CD4-positive, alpha-beta T cell (primary cell): Measurements from ENCODE around the gene IL33. TPM values are rescaled to one million over a fixed set of nuclear protein-coding genes. Genes with fewer than 3 reads are reported as not detected.

Experiments used
- ATAC-seq: fragments of 200-7000 bp; cut with Tn5 transposase; one replicate; pipeline ENCODE4 v1.10.0; 2022; ENCODE audit warnings: mild to moderate bottlenecking; ENCODE audit not compliant: poor library complexity
- CTCF ChIA-PET: fragments of 350-600 bp; sonication (Branson Sonifier 250); formaldehyde crosslinking; loops from one replicate; lab custom pipeline; 2021; ENCODE audit warnings: antibody characterized with exemption, inconsistent platforms; lab: Charles Lee
- POLR2A ChIA-PET: fragments of 350-600 bp; sonication (Branson Sonifier 250); formaldehyde crosslinking; loops from one replicate; lab custom pipeline; 2021; ENCODE audit warnings: antibody characterized with exemption, inconsistent platforms; lab: Charles Lee
- DNase-seq, 14 experiments: peaks; one replicate each; pipeline ENCODE4 v3.0.0-alpha.2; 2013 to 2020; ENCODE audit warnings: mixed read lengths in 2 of 14
- H3K27ac ChIP-seq, 2 donors: one replicate each; pipeline versions ENCODE4 v1.5.1 to v1.7.0; 2013; ENCODE audit warnings: low read length in 2 of 2, low read depth in 1 of 2, mild to moderate bottlenecking in 1 of 2
- H3K27me3 ChIP-seq, 2 experiments: 1 replicate in 1 of 2; 2 replicates in 1 of 2; pipeline versions ENCODE4 v1.6.1 to v1.7.0; 2013; ENCODE audit warnings: low read length in 2 of 2, control low read depth in 1 of 2, mild to moderate bottlenecking in 1 of 2, moderate library complexity in 1 of 2; ENCODE audit not compliant: insufficient read depth in 2 of 2, control insufficient read depth in 1 of 2
- H3K36me3 ChIP-seq: one replicate; pipeline ENCODE4 v1.6.1; 2013; ENCODE audit warnings: low read length, control low read depth; ENCODE audit not compliant: insufficient read depth
- H3K4me1 ChIP-seq: one replicate; pipeline ENCODE4 v1.6.1; 2013; ENCODE audit warnings: low read length, control low read depth; ENCODE audit not compliant: insufficient read depth
- H3K4me3 ChIP-seq: one replicate; pipeline ENCODE4 v1.5.1; 2013; ENCODE audit warnings: mild to moderate bottlenecking, low read length, moderate library complexity
- H3K9me3 ChIP-seq, 2 experiments: 1 replicate in 1 of 2; 2 replicates in 1 of 2; pipeline versions ENCODE4 v1.6.1 to v1.7.0; 2013; ENCODE audit warnings: low read length in 2 of 2, mild to moderate bottlenecking in 2 of 2, control low read depth in 1 of 2, moderate library complexity in 1 of 2; ENCODE audit not compliant: control insufficient read depth in 1 of 2, insufficient read depth in 1 of 2
- H3K27ac Mint-ChIP-seq: one replicate; pipeline ENCODE4 v1.8.0; 2020; ENCODE audit warnings: mixed read lengths
- H3K27me3 Mint-ChIP-seq: one replicate; pipeline ENCODE4 v1.8.0; 2021; ENCODE audit warnings: mixed read lengths
- H3K36me3 Mint-ChIP-seq: one replicate; pipeline ENCODE4 v1.8.0; 2021; ENCODE audit warnings: low read depth, mixed read lengths
- H3K4me1 Mint-ChIP-seq: one replicate; pipeline ENCODE4 v1.8.0; 2021; ENCODE audit warnings: low read depth, mixed read lengths
- H3K4me3 Mint-ChIP-seq: one replicate; pipeline ENCODE4 v1.8.0; 2020; ENCODE audit warnings: mild to moderate bottlenecking, mixed read lengths
- H3K9me3 Mint-ChIP-seq: one replicate; pipeline ENCODE4 v1.8.0; 2020; ENCODE audit warnings: mixed read lengths
- intact Hi-C, 2 experiments: fragments of 100-400 bp; cut with DNase I in 1 of 2; cut with micrococcal nuclease in 1 of 2; formaldehyde crosslinking; loops; one replicate each; pipeline versions ENCODE4 v1.15.1 to v1.9.0; 2023 to 2025; cut with DNase I, micrococcal nuclease
- total RNA-seq, 174 experiments: library from RNA in 2 of 174; stranded (reverse) in 2 of 174; gene quantifications; one replicate each; pipeline ENCODE4 v1.2.3 and lab custom pipeline; 2021 to 2026
- TF ChIP-seq, protein P1 (sequence below): fragments of 200-600 bp; IDR thresholded peaks from one replicate; pipeline ENCODE4 v1.8.0; 2022; ENCODE audit warnings: antibody characterized with exemption, mild to moderate bottlenecking

Gene IL33
- total RNA-seq, 2 experiments from 2014 or later = not detected

DNA sequence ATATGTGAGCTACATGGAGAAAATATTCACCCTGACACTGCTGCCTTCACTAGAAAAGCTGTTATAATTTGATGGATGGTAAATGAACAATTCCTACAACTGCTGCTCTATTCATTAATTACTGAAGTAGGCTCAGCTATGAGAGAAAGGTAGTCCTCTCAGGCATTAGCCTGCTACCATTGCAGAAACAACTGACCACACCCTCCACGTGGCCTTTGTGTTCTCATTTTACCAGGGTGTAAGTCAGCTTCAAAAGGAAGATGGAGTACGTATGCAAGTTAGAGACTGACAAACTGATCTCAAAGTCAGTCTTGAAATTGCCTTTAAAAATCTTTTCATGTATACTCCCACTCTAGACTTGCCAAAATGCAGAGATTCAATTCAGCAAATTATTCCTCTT lies 86.3 kb downstream of the IL33 start:
- Mint-ChIP-seq H3K27me3 (peaks cover 15% of the 10 kb centered on the region), H3K36me3 (no peaks in the 10 kb centered on the region), H3K4me3 (no peak overlapping the region), H3K9me3 (no peaks in the 10 kb centered on the region), H3K27ac (no peak overlapping the region), H3K4me1 (no peaks in the 10 kb centered on the region)
- Histone ChIP-seq H3K27me3 (peaks cover 0 to 6% of the 10 kb centered on the region in 2 experiments), H3K36me3 (no peaks in the 10 kb centered on the region), H3K9me3 (no peaks in the 10 kb centered on the region), H3K4me3 (no peak overlapping the region), H3K4me1 (no peaks in the 10 kb centered on the region), H3K27ac (no peak overlapping the region)
- POLR2A ChIA-PET = no interaction called here
- DNase-seq (no peak), ATAC-seq (no peak)
- TF ChIP-seq, protein P1, sequence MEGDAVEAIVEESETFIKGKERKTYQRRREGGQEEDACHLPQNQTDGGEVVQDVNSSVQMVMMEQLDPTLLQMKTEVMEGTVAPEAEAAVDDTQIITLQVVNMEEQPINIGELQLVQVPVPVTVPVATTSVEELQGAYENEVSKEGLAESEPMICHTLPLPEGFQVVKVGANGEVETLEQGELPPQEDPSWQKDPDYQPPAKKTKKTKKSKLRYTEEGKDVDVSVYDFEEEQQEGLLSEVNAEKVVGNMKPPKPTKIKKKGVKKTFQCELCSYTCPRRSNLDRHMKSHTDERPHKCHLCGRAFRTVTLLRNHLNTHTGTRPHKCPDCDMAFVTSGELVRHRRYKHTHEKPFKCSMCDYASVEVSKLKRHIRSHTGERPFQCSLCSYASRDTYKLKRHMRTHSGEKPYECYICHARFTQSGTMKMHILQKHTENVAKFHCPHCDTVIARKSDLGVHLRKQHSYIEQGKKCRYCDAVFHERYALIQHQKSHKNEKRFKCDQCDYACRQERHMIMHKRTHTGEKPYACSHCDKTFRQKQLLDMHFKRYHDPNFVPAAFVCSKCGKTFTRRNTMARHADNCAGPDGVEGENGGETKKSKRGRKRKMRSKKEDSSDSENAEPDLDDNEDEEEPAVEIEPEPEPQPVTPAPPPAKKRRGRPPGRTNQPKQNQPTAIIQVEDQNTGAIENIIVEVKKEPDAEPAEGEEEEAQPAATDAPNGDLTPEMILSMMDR = no peak
- CTCF ChIA-PET = no interaction called here
- intact Hi-C loops = no loop called here

DNA sequence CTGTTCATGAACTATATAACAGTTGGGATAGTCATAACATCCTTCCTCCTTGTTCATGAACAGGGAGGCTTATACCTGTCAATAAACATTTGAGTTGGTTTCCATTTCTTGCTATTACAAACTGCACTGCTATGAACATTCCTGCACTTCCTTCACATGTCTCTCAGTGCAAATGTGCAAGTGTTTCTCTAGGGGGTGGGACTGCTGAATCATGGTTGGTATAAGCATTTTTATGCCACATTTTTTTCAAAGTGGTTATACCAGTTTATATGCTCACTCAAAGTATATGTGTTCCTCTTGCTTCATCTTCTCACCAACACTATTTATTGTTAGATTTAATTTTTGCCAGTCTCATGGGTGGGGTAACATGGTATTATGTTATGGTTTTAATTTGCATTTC lies 86.8 kb downstream of the IL33 start:
- H3K27me3 ChIP-seq = peaks cover 0 to 11% of the 10 kb centered on the region in 2 experiments
- H3K4me1 ChIP-seq = no peaks in the 10 kb centered on the region
- no peak overlapping the region for H3K4me3 ChIP-seq
- no peak for ATAC-seq
- H3K27ac ChIP-seq = no peak overlapping the region
- CTCF ChIA-PET = no interaction called here
- no peaks in the 10 kb centered on the region for H3K9me3 ChIP-seq
- Mint-ChIP-seq H3K4me3 (no peak overlapping the region), H3K4me1 (no peaks in the 10 kb centered on the region), H3K9me3 (no peaks in the 10 kb centered on the region), H3K27ac (no peak overlapping the region), H3K36me3 (no peaks in the 10 kb centered on the region), H3K27me3 (peaks cover 16% of the 10 kb centered on the region)
- intact Hi-C loops = no loop called here
- POLR2A ChIA-PET = no interaction called here
- H3K36me3 ChIP-seq = no peaks in the 10 kb centered on the region
- TF ChIP-seq, protein P1 = no peak
- no peak for DNase-seq

DNA sequence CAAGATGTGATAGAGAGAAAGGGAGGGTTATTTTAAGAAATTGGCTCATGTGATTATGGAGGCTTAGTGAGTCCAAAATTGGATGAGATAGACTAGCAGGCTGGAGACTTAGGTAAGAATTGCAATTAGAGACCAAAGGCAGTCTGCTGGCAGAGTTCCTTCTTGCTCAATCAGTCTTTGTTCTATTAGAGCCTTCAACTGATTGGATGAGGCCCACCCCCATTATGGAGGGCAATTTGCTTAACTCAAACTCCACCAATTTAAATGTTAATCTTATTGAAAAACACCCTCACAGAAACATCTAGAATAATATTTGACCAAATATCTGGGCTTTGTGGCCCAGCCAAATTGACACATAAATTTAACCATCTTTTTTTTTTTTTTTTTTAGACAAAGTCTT lies 88.6 kb downstream of the IL33 start:
- H3K27me3 Mint-ChIP-seq = peaks cover 16% of the 10 kb centered on the region
- intact Hi-C loops = no loop called here

More for the DNA sequence above, 88.6 kb downstream of the IL33 start:
- Histone ChIP-seq H3K36me3 (no peaks in the 10 kb centered on the region), H3K4me1 (no peaks in the 10 kb centered on the region), H3K27ac (no peak overlapping the region), H3K4me3 (no peak overlapping the region), H3K27me3 (peaks cover 0 to 11% of the 10 kb centered on the region in 2 experiments), H3K9me3 (no peaks in the 10 kb centered on the region)
- no peak overlapping the region for H3K27ac Mint-ChIP-seq
- CTCF ChIA-PET = no interaction called here
- ATAC-seq = no peak
- no peaks in the 10 kb centered on the region for H3K9me3 Mint-ChIP-seq
- no peak for DNase-seq
- no peaks in the 10 kb centered on the region for H3K36me3 Mint-ChIP-seq
- no peaks in the 10 kb centered on the region for H3K4me1 Mint-ChIP-seq
- TF ChIP-seq, protein P1 = no peak
- H3K4me3 Mint-ChIP-seq = no peak overlapping the region
- POLR2A ChIA-PET = no interaction called here
